ENCODE data around the gene GRWD1.

DNA sequence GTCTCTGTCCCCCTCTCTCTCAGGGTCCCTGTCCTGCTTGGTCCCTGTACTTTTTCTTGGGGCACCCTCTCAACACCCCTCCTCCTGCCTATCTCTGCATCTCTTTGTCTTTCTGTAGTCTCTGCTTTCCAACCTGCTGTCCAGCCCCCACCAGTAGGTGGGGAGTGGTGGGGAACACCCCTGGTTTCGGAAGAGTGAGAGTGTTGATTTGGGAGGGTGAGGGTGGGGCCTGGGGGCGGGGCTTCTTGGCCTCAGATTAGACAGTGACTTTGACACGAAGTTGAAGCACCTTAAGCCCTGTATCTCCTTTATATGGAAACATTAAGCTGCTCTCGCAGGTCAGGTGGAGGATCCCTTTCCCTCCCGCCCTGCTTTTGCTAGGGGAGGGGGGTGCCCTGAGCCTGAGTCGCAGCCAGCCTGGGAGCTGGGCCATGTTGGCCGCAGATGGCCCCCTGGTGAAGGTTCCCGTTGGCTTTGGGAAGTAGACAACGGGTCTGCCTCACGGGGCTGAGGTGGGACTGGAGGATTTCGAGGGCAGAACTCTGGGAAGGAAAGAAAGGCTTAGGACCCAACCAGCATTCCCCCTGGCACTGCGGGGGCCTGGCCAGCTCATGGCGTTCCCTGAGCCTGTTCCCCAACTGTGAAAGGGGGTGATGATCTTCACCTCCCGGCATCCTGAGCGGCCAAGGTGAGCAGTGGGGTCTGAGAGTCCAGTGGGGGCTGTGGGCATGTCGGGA, 9.6 kb downstream of the GRWD1 start, which contains the start of gene KCNJ14:
- TF ChIP-seq, protein P1, sequence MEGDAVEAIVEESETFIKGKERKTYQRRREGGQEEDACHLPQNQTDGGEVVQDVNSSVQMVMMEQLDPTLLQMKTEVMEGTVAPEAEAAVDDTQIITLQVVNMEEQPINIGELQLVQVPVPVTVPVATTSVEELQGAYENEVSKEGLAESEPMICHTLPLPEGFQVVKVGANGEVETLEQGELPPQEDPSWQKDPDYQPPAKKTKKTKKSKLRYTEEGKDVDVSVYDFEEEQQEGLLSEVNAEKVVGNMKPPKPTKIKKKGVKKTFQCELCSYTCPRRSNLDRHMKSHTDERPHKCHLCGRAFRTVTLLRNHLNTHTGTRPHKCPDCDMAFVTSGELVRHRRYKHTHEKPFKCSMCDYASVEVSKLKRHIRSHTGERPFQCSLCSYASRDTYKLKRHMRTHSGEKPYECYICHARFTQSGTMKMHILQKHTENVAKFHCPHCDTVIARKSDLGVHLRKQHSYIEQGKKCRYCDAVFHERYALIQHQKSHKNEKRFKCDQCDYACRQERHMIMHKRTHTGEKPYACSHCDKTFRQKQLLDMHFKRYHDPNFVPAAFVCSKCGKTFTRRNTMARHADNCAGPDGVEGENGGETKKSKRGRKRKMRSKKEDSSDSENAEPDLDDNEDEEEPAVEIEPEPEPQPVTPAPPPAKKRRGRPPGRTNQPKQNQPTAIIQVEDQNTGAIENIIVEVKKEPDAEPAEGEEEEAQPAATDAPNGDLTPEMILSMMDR (IDR thresholded peaks at IDR 0.05 in 4 of 5, conservative IDR thresholded peaks at IDR 0.05 in 1 of 5) = no peak
- TF ChIP-seq POLR2A (IDR thresholded peaks at IDR 0.05) = no peak

Measured in gastrocnemius medialis (tissue), 4 donors.